Putamen (tissue), 1 donor: Measurements from ENCODE around the gene IGSF21.

Experiments
- DNase-seq: peaks from one replicate; pipeline ENCODE4 v3.0.0-alpha.2; 2016; ENCODE audit warnings: low spot score

IGSF21 gene

DNA sequence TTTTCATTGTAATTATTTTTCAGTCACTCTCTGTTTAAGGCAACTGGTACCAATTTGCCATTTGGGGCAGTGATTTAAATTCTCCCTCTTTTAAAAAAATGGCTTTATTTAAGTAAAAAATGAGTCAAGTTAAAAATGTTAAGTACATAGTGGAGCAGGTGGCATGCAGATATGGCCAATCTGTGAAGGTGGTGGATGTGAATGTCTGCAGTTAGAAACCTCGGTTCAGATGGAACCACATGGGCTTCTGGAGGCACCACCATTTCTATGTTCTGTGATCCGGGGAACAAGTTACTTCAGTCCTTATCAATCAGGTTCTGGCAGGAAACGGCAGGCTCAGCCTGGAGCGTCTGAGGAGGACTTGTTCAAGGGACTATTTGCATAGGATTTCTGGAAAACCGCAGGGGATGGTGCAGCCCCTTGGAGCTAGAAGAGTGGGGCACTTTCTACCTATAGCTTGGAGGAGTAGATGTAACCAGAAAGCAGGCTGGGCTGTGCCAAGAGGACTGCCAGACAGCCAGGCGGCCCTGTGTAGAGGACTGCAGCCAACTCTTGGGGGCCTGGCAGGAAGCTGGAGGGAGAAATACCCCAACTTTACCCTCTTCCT is 12.3 kb downstream of the IGSF21 start:
- DNase-seq, result no peak

DNA sequence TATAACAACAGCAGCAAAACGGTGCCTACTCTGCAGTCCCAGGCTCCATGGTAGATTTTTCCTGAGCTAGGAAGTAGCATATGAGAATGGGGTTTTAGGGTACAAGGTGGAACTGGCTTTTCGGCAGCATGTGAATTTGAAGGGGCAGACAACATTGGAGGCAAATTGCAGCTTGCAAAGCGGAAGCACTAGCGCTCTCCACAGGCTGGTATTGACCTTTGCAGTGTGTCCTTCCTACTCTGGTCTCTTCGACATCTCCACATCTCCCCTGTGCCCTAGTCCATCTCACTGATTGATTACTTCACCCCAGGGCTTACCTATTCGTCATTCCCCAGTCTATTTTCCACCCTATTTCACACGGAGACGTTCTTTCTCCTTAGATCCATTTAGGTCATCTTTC is 13.0 kb downstream of the IGSF21 start:
- DNase-seq, result no peak

DNA sequence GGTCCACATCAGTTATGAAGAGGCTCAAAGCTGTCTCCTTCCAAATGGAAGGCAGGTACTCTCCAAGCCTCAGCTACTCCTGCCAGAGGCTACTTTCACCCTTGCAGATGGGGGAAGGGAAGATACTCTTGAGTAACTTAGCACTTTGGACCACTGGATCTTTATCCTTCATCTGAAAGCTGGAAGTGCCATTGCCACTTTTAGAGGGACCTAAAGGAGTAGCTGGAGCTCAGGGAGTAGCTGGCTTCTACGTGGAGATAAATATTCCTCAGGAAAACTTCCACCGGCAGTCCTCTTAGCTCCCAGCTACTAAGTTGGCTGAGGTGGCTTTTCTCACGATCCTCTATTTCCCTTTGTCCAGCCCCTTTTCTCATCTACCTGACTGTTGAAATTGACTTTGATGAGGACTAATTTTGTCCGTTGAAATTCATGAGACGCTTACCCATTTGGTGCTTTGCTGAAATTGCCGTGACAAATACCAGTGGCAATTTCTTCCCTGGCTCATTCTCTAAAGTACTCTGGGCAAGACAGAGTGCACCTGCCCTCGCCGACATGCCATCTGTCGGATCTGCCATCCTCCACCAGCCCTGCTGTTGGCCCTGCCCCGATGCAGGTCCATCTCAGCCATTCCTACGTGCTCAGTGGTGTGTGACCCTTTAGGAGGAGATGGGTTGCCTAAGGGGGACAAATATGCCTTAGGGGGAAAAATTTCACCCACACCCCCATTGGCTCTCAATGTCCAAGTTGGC is 13.6 kb downstream of the IGSF21 start:
- no peak for DNase-seq

DNA sequence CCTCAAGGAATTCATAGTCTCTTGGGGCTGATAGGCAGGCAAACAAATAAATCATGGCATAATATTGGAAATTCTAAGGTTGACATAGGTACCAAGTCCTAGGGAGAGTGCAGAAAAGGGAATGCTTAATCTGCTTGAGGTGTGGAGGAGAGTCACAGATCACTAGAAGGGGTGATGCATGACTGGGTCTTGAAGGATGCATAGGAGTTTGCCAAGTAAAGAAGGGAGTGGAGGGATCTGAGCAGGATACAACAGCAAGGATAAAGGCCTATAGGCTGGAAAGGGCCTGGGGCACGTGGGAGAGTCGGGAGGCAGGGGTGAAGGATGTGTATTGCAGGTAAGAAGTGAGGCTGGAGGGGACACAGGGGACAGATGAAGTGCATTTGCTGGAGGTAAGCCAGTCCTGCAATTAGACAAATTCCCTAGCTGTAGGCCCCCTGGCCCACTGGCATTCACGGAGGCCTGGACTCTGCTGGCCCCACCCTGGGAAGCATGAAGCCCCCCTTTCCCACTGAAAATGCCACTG is 15.9 kb downstream of the IGSF21 start:
- DNase-seq, result no peak

DNA sequence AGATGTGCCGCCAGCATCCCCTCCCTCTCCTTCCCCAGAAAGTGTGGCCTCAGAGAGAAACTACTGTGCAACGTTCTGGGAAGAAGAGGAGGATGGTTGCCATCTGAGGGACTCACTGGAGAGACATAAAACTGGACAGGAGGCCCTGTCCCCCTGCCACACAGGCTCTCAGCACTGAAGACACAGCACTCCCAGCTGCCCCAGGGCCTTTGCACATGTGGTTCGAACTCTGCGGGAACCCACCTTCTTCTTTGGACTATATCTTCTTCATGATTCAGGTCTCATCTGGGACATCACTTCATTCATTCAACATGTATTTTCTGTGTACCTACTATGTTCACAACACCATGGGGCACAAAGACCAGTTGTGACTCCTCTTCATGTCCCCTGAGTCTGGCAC is 17.4 kb downstream of the IGSF21 start:
- no peak for DNase-seq

DNA sequence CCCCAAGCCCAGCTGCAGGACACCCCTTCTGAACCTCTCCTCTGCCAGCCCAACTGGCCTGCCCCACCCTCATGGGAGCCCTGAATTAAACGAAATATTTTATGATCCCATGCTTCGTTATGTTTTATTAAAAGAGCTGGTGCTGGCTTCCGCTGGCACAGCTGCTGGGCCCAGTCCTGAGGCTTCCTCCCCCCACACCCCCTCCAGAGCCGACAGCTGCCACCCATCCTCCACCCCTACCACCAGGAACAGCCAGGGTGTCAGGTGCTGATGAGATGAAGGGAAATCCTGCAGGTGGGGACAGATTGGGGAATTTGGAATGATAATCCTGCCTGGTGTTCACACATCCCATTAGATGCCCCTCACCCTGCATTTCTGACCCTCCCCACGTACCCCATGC is 19.0 kb downstream of the IGSF21 start:
- DNase-seq, result no peak

DNA sequence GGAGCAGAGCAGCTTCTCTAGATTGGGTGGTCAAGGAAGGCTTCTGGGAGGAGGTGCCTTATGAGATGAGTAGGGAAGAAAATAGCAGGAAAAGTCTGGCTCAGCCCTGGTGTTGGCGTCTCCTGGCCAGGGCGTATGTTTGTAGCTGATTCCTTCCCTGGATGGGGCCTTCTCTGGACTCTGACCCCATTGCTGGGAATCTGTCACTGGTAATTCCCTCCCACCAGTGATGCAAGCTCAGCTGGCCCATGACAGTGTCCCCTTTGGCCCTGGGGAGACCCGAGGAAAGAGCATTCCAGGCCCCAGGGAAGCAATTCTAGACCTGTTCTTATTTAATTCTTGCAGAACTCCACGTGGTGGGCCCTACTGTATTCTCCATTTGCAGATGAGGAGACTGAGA is 20.7 kb downstream of the IGSF21 start:
- DNase-seq, result no peak

DNA sequence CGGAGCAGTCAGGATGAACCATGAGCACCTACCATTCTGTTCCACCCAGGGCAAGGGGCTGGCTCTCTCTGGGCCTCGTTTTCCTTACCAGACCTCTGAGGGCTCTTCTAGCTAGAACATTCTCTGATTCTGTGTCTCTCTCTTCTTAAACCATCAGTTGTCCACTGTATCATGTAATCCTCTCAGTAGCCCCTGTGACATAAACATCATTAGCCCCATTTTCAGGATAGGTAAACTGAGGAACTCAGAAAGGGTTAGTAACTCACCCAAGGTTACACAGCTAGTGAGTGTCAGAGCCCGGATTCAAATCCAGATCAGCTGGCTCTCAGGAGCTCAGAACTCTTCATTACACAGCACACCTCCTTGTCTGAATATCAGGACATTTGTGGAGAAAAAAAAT is 22.8 kb downstream of the IGSF21 start:
- DNase-seq, result no peak

DNA sequence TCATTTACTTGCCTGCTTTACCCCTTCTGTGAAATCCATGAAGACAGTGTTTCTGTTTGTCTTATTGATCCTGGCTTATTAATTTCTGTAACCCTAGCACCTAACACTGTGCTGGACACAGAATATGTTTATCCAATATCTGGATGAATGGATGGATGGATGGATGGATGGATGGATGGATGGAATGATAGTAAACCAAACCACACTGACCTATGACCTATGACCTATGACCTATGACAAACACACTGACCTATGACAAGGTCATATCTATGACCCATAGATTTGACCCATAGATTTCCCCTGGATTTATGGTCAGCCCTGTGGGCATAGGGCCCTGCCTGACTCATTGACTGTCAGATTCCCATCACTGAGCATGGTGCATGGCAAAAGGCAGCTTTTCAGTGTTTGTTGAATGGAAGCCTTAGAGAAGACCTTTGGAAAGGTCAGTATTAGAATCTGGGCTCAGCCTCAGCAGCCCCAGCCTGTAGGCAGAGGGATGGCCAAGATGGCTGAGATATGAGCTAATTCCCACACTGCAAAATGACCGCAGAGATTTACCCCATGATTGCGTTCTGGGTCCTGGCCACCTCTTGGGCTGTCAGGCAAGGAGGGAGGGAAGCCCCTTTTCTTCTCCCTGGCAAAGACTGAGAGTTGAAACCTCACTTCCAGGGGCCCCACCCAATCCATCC is 24.6 kb downstream of the IGSF21 start:
- DNase-seq, result no peak

DNA sequence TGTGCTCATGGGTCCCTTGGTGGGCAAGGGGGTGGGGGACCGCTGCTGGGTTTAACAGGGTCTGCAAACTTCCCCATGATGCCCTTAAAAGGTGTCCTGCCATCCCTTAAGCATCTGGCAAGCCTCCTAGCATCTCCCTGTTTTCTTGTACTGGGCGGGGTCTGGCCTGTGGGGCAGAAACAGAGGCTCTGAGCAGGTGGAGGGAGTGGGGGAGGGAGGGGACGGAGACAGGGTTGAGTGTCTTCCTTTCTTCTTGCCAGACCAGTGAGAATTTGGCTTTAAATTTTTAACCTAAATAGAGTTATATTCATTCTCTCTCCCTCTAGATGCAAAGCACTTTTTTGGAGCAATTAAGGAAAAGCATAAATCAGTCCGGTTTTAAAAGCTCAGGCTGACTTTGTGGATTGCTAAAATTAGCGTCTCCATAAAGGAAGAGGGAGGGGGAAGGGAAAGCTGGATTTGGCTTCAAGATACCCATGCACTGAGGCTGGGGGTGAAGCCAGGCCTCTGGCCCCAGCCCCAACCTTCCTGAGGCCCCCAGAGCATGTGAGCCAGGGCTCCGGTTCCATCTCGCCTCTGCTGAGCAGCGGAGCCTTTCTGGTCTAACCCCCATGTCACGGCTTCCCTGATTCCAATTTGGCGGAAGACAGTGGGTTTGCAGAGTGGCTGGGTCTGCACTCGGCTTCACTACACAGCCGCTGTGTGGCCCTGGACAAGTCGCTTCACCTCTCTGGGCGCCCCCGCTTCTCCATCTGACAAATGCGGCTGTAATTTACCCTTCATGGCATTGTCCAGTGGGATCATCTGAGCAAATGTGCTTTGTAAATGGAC is 25.3 kb downstream of the IGSF21 start:
- DNase-seq, result no peak

DNA sequence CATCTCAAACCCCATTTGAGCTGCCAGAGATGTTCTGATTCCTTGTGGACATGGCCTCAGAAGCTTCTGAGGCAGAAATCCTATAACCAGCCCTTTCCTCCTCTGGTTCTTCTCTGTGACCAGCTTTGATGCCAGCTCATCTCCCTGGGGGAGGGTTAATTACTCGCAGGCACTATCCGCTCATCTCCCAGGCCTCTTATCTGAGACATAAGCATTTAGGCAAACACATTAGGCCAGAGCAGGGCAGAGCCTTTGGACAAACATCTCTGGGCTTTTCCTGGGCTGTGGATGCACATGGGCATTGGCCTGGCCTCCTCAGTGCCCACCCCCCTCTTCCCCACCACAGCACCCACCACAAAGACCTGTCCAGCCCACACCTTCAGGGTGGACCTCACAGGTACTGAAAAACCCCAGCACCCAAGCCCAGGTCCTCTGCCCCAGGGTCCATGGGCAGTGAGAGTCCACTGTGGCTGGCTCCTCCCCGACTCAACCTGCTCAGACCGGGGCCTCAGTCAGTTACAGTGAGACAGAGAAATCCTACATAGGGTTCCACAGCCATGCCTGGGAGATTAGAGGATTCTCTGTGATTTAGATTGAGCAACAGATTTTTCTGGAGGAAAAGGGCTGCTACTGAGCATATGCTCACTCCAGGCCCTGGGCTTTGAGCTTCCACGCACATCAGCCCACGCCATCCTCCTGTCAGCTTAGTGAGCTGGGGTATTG is 26.9 kb downstream of the IGSF21 start:
- DNase-seq, result no peak

DNA sequence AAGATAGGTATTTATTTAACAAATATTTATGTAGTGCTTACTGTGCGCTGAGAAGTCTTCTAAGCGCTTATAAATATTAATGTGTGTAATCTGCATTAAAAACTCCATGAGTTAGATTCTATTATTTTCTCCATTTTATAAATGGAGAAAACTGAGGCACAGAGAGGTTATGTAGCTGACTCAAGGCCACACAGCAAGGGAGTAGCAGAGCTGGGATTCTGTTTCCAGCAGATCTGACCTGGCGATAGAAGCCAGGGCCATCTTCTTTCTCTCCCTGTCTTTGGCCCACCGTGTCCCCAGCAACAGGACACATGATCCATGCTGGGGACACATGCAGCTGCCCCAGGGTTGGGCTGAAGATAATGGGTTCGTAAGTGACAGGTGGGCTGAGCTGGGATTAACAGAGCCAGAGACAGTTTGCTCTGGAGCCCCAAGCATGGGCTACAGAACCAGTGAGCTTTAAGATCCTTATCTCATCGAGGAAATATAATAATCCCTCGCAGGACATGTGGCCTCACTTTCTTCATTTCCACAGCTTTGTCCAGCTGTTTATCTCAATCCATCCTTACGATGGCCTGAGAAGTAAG is 30.3 kb downstream of the IGSF21 start:
- no peak for DNase-seq

DNA sequence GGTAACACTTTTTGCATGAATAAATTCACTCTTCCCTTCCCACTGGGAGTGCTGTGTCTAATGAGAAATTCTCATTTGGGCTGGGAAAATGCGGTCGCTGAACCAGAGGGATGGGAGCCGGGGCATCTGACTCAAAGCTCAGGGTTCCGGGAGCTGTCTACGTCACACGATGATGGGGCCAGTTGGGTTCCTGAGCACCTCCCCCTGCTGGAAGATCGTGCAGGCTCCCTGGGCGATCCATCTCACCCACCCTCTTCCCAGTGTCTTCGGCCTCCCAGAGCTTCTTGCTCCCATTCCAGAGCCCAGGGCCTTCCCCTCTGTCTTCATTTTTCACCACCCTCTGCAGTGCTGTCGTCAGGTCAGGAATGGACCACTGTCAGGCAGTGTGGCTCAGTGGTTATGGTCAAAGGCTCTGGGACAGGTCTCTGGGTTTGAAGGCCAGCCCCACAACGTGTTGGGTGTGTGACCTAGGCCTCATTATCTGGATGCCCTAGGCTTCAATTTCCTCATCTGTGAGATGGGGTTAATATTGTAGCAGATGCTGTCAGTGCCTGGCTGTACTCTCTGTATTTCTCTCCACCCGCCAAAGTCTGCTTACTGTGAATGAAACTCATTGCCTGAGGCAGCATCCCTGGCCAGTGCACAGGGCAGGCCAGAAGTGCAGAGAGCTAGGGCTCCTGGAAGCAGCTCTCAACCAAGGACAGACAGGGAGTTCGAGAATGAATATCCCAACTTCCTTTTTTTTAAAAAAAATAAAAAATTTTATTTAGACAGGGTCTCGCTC is 31.8 kb downstream of the IGSF21 start:
- DNase-seq, result no peak

DNA sequence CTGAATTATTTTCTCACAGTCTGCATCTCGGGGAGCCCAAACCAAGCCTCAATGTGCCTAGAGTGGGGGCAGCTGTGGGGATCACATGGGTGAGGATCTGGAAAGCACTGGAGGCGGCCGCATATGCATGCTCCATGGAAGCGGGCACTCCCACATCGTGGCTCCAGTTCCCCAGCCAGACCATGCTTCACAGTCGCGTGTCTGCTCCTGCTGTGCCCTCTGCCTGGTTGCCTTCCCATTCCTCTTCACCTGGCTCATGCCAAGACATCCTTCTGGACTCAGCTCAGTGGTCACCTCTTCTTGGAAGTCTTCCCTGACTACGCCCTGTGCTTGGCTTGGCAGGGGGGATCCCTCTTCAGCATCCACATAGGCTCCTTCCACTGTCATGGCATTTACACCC is 32.8 kb downstream of the IGSF21 start:
- no peak for DNase-seq

DNA sequence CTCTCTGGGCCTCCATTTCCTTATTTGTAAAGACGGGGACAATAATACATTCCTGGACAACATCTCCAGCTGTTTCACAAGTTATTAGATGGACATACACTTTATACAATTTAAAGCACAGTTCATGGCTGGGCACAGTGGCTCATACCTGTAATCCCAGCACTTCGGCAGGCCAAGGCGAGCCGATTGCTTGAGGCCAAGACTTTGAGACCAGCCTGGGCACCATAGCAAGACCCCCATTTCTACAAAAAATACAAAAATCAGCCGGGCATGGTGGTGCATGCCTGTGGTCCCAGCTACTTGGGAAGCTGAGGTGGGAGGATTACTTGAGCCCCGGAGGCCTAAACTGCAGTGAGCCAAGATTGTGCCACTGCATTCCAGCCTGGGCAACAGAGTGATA is 34.1 kb downstream of the IGSF21 start:
- no peak for DNase-seq

DNA sequence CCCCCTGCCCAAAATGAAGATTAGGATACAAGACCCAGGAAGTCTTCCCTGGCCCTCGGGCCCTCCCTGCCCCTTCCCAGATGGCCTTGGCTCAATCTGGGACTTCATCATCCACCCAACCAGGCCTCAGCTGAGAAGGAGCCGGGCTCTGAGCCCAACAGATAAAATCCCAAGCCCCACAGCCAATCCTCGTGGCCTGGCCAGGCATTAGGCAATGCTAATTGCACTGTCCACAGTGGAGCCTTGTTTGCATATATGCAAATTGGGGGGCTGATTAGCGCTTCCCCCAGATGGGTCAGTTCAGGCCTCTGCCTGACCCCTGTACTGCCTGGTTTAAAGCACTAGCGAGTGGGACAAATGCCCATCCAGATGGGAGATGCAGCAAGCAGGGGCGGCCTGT is 34.9 kb downstream of the IGSF21 start:
- no peak for DNase-seq

DNA sequence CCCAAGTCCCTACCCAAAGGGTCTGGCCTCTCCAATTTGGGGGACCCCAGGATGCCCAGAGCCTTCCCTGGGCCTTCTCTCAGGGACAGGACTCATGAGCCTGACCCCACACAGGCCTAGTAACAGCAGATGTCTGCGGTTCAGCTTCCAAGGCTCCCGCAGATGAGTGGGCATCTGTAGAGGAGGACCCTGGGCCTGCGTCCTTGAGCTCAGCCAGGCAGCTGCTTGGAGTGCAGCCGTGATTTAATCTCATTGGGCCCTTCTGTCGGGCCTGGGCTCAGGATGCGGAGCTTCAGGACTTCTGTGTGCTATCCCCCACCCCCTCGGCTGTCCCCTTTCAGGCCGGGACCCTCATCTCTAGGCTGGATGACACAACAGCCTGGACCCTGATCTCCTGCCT is 35.4 kb downstream of the IGSF21 start:
- no peak for DNase-seq

DNA sequence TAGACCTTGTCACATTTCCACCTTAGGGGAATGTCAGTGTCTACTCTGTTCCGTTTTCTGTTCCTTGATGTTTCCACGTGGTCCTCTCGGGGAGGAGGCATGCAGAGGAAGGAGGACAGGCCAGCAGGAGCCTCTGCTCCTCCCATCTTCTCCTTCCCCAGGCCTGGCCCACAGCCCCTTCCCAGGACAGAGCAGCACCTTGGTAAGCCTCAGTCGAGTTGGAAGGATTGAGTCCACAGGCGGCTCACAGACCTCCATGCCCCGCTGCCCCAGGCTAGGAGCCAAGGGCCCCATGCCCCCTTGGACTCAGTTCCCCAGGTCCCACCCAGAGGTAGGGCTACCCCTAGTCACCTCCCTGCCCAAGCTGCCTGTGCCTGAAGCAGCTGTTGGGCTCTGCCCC is 36.5 kb downstream of the IGSF21 start:
- no peak for DNase-seq

DNA sequence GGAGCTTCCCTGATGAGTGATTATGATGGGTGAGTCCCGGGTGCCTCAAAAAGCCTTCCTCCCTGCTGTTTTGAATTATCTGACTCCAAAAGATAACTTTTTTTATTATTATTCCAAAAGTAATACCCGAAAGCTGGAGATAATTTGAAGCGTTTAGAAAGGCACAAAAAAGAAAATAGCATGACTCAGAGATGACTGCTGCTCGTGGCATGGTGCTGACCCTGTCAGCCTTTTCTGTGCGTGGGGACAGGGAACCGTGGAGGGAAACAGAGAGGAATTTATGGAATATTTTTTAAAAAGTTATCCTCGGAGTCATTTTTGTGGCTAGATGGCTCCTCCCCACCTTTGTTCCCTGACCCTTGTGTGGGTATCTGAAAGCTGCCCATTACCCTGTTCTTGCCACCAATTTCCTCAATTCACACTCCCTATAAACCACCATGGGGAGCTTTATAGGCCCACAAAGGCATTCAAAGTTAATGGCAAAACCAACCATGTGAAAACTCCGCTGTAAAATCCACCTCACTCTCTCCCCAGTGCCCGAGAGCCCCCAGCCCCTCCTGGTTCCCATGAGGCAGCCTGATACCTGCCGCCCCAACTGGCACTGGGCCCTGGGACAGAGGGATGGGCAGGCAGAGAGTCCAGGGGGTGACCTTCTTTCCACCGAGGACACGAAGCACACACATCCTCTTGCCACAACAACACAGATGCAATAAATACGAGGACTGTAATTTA is 37.5 kb downstream of the IGSF21 start:
- DNase-seq, result no peak
